ENCODE measurements around the gene F2R.

- TF ChIP-seq IRF3 (IDR thresholded peaks at IDR 0.05) (no peak), BHLHE40 (IDR thresholded peaks at IDR 0.05; ENCODE audit: borderline replicate concordance in 1 of 2, low read depth in 2 of 2, low read length in 1 of 2) (peak in 1 of 2 experiments; percentile 68; a peak in 2 of 4 replicates), PRDM15 (CRISPR knock-in tag; IDR thresholded peaks at IDR 0.05) (no peak), NR2C2 (IDR thresholded peaks at IDR 0.05; ENCODE audit: borderline replicate concordance, control insufficient read depth, insufficient read length, low read depth) (no peak), CTCF (IDR thresholded peaks at IDR 0.05 in 2 of 3, conservative IDR thresholded peaks at IDR 0.05 in 1 of 3; ENCODE audit: control insufficient read depth in 2 of 3, extremely low read depth in 1 of 3, insufficient read depth in 1 of 3, low read depth in 3 of 3, low read length in 3 of 3) (no peak), FOS (IDR thresholded peaks at IDR 0.05; ENCODE audit: borderline replicate concordance, extremely low read depth, insufficient read length) (no peak), TAF1 (IDR thresholded peaks at IDR 0.05; ENCODE audit: borderline replicate concordance, low read depth, low read length) (no peak), HDAC6 (IDR thresholded peaks at IDR 0.05; ENCODE audit: unreplicated experiment) (no peak), STAT3 (IDR thresholded peaks at IDR 0.05; ENCODE audit: low read depth, low read length) (no peak), NFIC (IDR thresholded peaks at IDR 0.05; ENCODE audit: low read depth, low read length) (peak; percentile 65; the same call in 1 of the 2 replicates), ELK1 (IDR thresholded peaks at IDR 0.05; ENCODE audit: low read depth, low read length) (no peak)
Measured at GRCh38 chr5:76720988-76721569, 5.2 kb downstream of the F2R start.
